Activated T-cell treated with anti-CD3 and anti-CD28 coated beads, Interleukin-2, amount 50 U/mL, for 1 hour (primary cell): Measurements from ENCODE around the gene SPOCD1.
A peak's percentile ranks its signal among the peaks of the same experiment; 100 is the strongest.

Experiments used
- DNase-seq: peaks from one replicate; pipeline ENCODE4 v3.0.0-alpha.2; 2020

Gene SPOCD1

DNA sequence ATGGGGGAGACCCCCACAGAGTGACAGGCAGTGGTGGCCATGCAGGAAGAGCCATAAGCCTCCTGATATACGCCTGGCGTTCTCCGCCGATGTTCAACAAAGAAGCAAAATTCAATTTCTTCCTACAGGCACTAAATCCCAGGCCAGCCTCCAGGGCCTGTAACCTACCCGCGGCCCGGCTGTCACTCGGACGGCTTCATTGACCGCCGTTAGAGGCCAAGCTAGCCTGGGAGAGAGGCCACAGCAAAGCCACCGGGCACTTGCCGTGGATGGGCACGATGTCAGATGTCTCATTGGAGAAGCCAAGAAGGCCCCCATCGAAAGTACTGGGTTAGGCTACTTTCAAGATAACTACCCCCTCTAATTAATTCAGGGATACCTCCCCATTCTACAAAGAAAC, 61.4 kb downstream of the SPOCD1 start:
- DNase-seq, result no peak

DNA sequence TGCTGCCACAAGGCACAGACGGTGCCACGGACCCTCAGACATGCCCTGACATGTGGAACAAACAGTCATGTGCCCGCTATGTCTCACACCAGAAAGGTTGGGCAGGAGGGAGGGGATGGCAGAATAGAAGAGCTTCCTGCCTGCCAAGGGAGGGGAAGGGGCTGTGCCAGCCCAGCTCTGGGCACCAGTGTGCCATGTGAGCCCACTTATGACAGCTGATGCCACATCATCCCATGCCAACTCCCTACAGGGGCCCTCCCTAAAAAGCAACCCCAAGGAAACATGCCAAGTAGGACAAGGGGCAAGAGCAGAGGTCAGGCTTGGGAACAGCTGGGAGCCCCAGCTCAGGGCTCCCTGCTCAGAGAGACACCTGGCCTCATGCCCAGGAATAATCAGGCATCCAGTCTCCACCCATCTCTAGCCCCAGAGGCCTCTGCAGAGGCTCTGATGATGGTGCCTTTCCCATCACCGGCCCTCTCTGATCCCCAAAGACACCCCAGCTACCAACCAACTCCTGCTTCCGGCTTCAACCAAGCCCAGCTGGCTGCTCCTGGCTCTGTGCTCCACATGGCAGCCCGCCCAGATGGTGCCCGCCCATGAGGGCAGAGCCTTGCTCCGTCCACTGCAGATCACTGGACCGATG, 62.0 kb downstream of the SPOCD1 start:
- DNase-seq, result no peak

DNA sequence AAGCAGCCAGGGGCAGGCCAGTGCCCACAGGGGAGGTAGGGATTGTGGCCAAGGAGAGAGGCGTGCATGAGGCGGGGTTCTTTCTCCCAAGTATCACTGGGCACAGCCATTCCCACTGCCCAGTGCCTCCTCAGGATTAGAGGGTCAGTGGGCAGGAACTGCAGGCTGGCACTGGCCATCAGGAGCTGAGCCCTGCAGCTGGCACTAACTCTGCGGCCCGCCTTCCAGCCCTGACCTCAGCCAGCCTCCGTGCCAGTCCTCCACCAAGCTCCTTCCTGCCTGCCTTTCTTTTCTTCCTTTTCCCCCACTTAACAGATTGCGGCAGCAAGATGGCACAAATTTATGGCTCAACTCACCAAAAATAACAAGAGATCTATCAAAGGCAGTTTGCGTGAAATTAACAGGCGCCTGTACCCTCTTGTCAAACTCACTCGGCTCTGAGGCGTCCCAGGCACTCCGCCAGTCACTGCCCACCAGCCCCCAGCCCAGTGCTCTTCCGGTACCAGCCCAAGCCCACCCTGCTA, 62.8 kb downstream of the SPOCD1 start:
- no peak for DNase-seq

DNA sequence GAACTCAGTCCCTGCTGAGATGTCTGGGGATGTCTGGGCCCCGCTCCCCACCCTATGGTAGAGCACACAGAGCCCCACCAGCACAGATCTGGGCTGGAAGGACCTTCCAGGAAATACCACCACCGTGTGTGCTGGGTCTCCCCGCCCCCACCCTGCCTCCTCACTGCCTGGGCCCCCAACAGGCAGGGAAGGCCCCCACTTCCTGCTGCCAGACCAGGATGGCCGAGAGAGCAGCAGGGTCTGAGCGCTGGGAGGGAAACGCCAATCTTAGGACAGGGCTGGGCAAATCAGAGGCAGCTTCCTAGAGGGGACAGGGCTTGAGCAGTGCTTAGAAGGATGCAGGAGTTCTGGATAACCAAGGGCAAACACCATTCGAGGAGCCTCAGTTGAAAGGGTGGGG, 63.6 kb downstream of the SPOCD1 start:
- DNase-seq, result no peak

DNA sequence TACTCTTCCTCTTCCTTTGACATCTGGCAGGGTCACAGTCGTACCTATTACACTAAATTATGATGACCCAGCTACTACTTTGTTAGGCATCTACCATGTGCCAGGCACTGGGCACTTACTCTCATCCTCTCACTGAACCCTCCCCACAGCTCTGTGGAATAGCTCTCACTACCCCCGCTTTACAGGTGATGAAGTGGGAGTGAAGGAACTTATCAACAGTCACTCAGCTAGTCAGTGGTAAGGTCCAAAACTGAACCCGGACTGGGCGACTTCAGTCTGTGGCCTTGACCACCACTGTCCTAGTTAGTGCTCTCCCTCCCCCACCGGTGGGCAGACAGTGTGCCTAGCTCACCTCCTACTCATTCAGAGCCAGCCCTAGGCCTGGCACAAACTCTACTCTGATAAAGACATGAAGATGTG, 64.0 kb downstream of the SPOCD1 start:
- DNase-seq, result no peak

DNA sequence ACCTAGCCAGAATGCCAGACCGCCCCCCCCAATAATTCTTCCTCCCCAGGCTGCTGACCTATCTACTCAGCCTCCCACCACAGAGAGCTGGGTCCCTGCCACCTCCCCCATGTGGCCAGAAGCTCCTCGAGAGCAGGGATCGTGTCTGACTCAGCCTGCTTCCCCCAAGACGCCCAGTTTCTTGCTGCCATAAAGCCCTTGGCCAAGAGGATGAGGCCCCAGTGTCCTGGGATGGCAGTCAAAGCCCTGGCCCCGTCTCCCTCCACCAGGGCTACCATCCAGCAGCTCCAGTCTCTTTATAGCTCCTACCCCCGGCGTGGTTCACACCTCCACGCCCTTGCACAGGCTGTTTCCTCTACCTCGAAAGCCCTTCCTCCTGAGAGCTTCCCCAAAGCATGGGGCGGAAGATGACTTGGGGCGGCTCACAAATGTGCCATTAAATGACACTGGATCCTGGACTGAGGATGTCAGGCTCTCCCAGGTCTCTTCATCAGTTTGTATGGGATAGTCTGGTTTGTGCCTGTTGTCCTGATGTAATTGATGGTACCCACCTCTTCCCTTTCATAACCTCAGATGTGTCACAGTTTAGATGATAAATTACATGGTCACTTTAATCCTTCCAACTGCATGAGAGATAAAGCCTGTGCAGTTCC, 64.8 kb downstream of the SPOCD1 start:
- DNase-seq, result no peak

DNA sequence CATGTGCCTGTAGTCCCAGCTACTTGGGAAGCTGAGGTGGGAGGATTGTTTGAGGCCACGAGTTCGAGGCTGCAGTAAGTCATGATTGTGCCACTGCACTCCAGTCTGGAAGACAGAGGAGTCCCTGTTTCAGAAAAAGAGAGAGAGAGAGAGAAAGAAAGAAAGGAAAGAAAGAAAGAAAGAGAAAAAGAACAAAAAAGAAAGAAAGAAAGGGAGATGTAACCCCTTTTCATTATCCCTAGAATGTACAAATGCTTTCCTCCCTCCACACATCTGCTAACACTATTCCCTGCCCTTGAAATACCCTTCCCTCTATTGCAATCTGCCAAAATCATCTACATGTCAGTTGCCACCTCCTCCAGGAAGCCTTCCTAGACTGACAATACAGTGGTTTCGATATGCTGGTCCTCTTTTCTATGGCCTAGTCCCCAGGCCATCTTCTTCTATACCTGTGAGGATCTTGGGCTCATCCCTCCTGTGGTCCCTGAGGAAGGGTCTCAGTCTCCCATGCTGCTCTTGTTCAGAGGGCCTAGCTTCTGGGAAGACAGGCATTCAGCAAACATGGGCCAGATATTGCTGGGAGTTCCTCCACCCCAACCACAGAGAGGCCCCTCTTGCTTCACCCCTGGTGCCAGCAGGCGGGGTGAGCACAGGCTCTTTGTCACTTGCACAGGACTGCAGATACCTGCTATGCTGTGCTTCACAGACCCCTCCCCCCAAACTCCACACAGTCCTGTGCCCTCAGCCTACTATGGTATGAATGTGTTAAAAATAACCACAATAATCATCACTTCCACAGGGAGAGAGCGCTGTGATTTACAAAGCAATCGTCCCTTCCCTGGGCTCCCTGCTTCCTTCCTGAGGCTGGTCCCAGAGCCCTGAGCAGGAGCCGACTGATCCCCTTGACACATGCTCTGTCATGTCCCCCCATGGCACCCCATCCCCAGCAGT, 65.8 kb downstream of the SPOCD1 start:
- no peak for DNase-seq

DNA sequence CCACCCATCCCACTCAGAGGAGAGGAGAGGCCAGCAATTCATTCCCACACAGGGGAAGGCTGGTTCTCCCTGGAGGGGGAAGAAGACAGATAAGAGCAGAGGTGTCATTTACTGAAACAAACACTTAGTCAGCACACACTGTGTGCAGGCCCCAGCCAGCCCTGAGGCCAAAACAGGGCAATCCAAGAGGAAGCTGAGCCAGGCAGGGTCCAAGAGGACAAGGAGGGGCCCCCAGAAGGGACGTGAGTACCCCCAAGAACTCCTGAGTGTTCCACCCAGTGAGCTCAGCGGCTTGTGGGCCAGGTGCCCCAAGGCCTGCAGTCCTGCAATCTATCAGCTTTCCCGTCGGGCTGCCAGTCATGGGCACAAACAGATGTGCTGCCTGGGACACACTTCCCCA, 67.5 kb downstream of the SPOCD1 start:
- DNase-seq, result no peak

DNA sequence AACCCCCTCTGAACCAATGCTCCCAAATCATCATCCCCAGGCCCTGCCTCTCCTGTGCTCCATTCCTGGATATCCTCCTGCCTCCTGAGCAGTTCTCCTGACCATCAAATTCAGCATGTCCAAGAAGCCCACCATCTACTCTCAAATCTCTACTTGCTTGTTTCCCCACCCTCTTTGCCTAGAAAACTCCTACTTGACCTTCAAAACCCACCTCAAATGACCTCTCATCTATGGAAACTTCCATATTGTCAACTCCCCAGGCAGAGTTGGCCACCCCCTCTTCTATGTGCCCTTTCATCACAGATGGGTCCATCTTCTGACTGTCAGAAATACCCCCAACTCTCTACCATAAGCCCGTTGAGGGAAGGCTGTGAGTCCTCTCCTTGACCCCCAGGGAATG, 68.5 kb downstream of the SPOCD1 start:
- no peak for DNase-seq

DNA sequence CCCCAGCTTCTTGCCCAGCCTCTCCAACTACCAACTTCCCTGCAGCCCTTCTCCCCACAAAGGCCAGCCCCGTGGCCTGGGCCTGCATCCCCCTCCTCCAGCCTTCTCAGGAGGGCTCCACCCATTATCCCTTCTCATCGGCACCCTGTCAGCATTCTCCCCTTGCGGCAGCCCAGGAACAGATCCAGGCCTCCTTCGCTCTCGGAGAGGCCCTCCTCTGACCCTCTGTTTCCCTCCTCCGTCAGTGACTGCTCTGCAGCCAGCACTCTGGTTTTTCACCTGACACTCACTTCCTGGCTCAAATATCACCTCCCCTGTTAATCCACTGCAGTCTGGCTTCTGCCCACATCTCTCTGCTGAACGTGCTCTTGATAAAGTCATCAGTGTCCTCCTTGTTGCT, 69.1 kb downstream of the SPOCD1 start:
- no peak for DNase-seq

DNA sequence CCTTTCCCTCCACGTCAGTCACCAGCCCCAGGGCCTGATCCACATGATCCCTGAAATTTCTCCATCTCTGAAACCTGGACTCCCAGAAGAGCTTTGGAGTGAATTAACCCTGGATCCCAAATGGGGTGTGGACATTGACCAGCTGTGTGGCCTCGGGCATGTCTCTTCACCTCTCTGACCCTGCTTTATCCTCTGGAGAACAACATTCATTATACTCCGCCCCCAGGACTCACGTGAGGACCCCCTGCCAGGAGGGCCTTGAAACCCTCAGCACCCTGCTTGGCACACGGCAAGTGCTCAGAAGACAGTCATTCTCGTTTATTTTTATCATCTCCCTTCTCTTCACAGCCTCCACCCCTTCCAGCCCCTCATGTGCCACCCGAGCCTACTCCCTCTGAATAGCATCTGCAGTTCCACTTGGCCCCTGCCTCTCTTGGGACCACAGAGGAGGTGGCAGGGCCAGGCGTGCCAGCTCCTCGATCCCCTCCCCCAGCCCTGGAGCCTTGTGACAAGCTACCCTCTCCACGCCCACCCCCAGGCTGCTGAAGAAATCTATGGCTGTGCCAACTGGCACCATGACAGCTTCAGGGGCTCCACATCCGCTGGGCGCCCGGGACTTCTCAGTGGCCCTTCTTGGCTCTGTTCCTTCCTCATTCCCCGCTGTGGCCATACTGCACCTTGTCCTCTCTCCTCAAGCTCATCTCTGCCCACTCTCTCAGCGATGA, 69.7 kb downstream of the SPOCD1 start:
- no peak for DNase-seq

DNA sequence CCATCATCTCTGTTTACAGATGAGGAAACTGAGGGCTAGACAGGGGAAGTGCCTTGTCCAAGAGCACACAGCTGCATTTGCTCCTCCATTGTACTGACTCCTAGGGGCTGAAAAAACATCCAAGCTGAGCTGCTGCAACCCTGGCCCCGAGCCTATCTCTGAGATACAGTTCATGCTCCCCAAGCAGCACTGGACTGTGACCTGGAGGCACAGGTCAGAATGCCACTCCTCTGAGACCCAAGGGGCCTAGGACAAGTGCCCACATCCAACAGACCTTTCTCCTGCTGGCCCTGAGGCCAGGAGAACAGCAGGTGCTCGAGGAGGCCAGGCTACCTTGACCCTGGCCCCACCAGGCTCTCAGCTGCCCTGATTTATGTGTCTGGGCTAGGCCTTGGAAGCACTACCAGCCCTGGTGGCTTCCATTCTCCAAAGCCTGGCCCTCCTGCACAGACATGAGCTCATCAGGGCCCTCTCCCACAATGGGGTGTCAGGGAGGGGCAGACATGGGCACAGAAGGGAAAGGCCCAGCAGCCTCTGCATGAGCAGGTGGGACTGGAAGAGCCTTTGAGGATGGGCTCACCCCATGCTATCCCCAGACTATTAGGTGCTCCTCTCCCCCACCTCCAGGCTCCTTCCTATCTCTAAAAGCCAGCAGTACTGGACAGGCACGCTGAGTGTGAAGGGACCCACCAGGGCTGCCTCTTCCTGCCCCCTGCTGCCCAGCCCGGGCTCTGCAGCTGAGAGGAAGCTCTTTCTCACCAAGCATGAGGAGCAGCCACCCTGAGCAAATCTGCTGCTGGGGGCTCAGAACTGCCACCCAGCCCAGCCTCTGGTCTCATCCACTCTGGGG, 70.5 kb downstream of the SPOCD1 start:
- DNase-seq, result peak; percentile 55

DNA sequence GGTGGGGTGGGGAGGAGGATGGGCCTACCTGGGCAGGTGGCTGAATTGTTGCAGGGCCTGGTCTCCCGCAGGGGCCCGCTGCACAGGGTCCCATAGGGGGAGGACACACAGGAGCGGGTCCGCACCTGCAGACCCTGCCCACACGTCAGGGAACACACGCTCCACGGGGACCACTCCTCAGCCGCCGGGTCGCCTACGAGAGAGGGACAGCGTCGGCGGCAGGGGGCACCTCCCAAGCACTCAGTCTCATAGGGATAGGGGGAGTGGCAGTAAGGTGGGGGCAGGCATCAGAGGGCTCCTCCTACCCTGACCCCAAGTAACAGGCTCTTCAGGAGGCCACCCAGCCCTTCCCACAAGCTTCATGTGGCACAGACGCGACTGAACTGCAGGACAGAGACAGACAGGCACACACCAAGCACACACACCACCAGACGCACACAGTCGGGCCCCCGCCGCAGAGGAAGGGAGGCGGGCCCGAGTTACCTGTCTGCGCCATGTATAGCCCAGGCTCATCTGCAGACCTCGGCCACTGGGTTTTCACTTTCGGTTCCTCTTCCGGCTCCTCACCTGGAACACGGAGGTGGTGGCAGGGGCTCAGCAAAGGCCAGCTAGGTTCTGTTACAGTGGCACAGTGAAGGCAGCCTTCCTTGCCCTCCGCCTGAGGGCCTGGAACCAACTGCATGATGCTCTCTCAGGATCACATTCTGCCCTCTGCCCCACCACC, 71.5 kb downstream of the SPOCD1 start:
- DNase-seq, result no peak

DNA sequence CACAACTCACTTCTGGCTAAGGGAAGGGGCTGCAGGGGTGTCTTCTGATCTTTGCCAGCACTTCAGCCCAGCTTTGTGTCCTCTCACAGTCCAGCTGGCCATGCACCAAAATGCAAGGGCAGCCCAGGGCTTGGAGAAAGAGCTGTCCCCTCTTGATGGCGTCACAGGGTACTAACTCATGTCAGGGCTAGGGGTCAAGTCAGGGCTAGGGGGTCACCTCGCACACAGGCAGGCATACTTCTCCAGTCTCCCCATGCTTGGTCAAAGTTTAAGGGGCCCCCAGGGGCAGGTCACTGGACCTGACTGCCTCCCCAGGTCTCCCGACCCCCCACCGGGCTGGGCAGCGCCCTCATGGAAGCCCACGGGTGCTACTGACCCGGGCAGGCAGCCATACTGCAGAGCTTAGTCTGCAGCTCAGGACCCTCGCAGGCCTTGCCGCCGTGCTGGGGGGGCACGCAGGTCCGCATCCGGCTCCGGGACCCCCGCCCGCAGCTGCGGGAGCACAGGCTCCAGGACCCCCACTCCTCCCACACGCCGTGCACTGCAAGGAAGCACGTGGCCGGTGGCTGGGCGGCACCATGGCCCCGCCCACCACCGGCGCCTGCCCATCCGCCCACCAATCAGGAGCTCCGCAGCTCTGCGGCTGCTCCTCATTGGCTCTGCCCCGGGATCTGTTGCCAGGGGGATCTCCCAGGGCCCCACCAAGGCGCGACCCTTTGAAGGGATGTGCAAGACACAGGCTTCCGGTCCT, 73.2 kb downstream of the SPOCD1 start:
- no peak for DNase-seq
